Measurements from ENCODE around the gene SELENOO. TPM values are rescaled to one million over a fixed set of nuclear protein-coding genes. Genes with fewer than 3 reads are reported as not detected.
A peak's percentile ranks its signal among the peaks of the same experiment; 100 is the strongest.

Gene SELENOO
- total RNA-seq, 3 donors from 2014 or later, result 24.3 to 32.3 (median 31.8) TPM

- TF ChIP-seq POLR2AphosphoS5 (IDR thresholded peaks at IDR 0.05), result no peak
- no peak for TF ChIP-seq CTCF (IDR thresholded peaks at IDR 0.05)
- TF ChIP-seq POLR2A (IDR thresholded peaks at IDR 0.05), result no peak
- Histone ChIP-seq H3K4me3 (no peak overlapping the region), H3K27me3 (no peaks in the 10 kb centered on the region), H3K36me3 (no peaks in the 10 kb centered on the region), H3K27ac (no peak overlapping the region), H3K4me1 (peaks cover 17 to 18% of the 10 kb centered on the region in 2 donors), H3K9me3 (no peaks in the 10 kb centered on the region)
- no peak for DNase-seq (ENCODE audit: low spot score in 2 of 2)
- intact Hi-C loops (cut with DNase I; ENCODE audit: low total_unique reads), result no loop called here
These were observed 47.6 kb downstream of the SELENOO start for GRCh38 chr22:50248196-50249081.

GRCh38 chr22:50249341-50250248 lies 48.8 kb downstream of the SELENOO start:
- H3K4me3 ChIP-seq, result peak overlapping the region in 1 of 3 donors; percentile 74

GRCh38 chr22:50250249-50250554 lies 49.4 kb downstream of the SELENOO start:
- intact Hi-C loops (cut with DNase I; ENCODE audit: low total_unique reads), result loop anchor here (10.0 kb wide), 1 partner anchor 255 kb away; the partner anchor contains the start of genes LMF2 and NCAPH2
- no peak for DNase-seq (ENCODE audit: low spot score in 2 of 2)

More at GRCh38 chr22:50249341-50250248, 48.8 kb downstream of the SELENOO start:
- Histone ChIP-seq H3K4me1 (peaks cover 17 to 18% of the 10 kb centered on the region in 2 donors), H3K36me3 (no peaks in the 10 kb centered on the region), H3K27ac (no peak overlapping the region), H3K27me3 (no peaks in the 10 kb centered on the region), H3K9me3 (no peaks in the 10 kb centered on the region)
- intact Hi-C loops (cut with DNase I; ENCODE audit: low total_unique reads), result loop anchor here (10.0 kb wide), 1 partner anchor 255 kb away; the partner anchor contains the start of genes LMF2 and NCAPH2
- DNase-seq (ENCODE audit: low spot score in 2 of 2), result no peak
- no peak for TF ChIP-seq POLR2A (IDR thresholded peaks at IDR 0.05)

GRCh38 chr22:50250555-50251476 lies 50.0 kb downstream of the SELENOO start, which contains the start of gene HDAC10:
TSS of gene HDAC10 (minus strand) at chr22:50251265. CDS start at chr22:50251032, 233 bp downstream.
- Histone ChIP-seq H3K36me3 (no peaks in the 10 kb centered on the region), H3K9me3 (no peaks in the 10 kb centered on the region), H3K4me1 (peaks cover 12 to 15% of the 10 kb centered on the region in 2 donors), H3K27me3 (no peaks in the 10 kb centered on the region), H3K4me3 (peak within 1 kb of the TSS; percentile 71 to 74 (median 71)), H3K27ac (peak within 1 kb of the TSS; percentile 75 to 80)
- TF ChIP-seq CTCF (IDR thresholded peaks at IDR 0.05), result no peak
- TF ChIP-seq POLR2AphosphoS5 (IDR thresholded peaks at IDR 0.05), result no peak
- TF ChIP-seq POLR2A (IDR thresholded peaks at IDR 0.05), result no peak
- intact Hi-C loops (cut with DNase I; ENCODE audit: low total_unique reads), result loop anchor here (10.0 kb wide), 1 partner anchor 254 kb away; the partner anchor contains the start of genes LMF2 and NCAPH2
- peak in 1 of 2 donors; percentile 65 for DNase-seq (ENCODE audit: low spot score in 2 of 2)

More at GRCh38 chr22:50250249-50250554, 49.4 kb downstream of the SELENOO start:
- no peak for TF ChIP-seq POLR2AphosphoS5 (IDR thresholded peaks at IDR 0.05)
- no peak for TF ChIP-seq POLR2A (IDR thresholded peaks at IDR 0.05)
- TF ChIP-seq CTCF (IDR thresholded peaks at IDR 0.05), result no peak
- Histone ChIP-seq H3K36me3 (no peaks in the 10 kb centered on the region), H3K9me3 (no peaks in the 10 kb centered on the region), H3K4me3 (peak overlapping the region; percentile 71 to 74 (median 71)), H3K4me1 (peaks cover 17 to 18% of the 10 kb centered on the region in 2 donors), H3K27ac (no peak overlapping the region), H3K27me3 (no peaks in the 10 kb centered on the region)

All from breast epithelium (tissue), 4 donors.